NCI-H2029 treated with DMSO at 0.1 percent for 48 hours (cell line): ENCODE measurements around the gene ERC2.

ENCODE experiments used
- DNase-seq: peaks from one replicate; lab custom pipeline; 2025; lab: John Stamatoyannopoulos, UW

The ERC2 gene

DNA sequence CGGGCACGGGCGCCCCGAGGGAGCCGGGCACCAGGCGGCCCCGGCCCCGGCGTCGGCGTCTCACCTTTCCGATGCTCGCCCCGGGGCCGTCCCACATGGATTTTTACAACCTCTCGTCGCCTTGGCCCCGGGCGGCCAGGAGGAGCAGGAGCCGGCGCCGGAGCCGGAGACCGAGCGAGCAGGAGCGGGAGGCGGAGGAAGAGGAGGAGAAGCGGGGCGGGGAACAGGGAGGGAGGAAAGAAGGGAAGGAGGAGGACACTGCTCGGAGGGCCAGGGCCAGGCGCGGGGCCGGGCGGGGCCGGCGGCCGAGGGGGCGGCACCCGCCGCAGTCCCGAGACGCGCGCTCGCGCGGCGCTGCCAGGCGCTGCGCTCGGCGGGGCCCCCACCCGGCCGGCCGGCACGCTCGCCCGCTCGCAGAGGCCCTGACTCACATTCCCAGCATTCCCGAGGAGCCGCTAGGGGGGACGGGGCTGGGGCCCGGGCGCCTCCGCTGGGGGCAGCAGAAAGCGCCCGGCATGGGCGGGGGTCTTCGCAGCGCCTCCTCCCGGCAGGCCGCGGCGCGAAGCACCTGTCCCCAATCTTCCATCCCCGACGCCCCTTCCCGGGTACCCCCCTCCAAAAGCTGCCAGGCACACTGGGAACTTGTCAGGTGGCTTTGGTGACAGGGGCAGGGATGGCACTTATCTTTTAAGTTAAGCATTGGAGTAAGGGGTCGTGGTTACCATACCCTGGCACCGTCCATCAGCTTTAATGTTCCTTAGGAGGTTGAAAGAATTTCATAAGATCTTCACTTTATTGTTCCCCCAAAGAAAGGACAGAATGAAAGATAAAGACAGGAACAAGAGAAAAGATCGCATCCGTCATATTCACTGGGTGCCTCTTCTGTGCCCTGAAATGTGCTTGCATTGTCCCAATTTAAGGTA is at the start of gene ERC2:
ERC2 (minus strand) TSS at position 284 of the 923 bp plus-strand sequence.
- no peak for DNase-seq

DNA sequence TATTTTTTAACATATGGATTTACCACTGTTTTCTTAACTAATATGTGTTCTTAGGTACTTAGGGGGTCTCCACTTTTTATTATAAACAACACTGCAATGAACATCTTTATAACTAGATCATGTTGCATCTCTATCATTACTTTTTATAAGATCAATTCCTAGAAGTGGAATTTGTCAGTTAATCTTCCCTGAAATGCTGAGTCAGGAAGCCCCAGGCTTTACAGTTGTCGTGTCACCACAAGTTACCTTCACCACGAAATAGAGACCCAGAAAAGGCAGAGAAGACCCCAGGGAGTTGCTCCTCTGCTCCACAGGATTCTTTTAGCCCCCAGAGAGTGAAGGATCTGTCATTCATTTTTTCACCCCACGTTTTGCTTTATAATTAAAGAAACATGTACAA is 34.5 kb upstream of the ERC2 start:
- DNase-seq, result no peak

GRCh38 chr3:56496376-56496775 is 28.1 kb upstream of the ERC2 start:
- DNase-seq, result peak; percentile 51

GRCh38 chr3:56494679-56495322 is 26.5 kb upstream of the ERC2 start:
- peak; percentile 81 for DNase-seq

DNA sequence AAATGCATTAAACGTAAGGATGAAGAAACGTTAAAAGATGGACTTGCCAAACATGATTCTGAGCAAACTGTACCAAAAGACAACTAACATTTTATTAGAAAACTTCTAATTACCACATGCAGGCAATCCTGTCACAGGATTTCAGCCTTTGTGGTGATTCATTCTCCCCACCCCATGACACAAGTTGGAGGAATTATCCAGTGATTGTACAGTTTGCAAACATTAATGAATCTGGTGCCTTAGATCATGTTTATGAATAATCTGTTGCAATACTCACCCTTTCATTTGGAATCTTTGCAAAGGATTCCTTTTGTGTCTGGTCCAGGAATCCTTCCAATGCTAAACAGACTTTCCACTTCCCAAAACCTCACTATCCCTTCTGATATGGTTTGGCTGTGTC is 23.3 kb upstream of the ERC2 start:
- DNase-seq, result no peak

GRCh38 chr3:56488812-56489600 is 20.7 kb upstream of the ERC2 start:
- no peak for DNase-seq

DNA sequence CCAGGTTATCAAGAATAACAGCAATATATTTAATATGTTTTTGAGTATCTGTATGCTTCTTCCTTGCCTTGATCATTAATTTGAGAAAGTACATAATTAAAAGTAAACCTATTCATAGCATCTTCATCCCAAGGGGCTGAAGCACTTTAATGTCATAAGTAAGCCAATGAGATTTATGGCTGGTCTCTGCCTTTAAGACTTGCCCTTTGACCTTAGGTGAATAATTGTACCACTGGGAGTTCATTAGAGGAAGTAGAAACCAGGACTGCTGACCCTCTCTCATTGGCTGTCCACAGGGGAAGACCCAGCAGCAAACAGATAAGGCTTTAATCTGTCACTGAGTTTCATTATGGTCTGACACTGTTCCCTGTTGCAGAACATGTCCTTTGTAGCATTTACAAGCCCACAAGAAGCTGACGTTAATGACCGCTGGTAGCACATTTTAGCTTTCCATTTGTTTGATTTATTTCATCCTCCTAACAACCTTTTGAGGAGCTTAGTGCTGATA is 16.3 kb upstream of the ERC2 start:
- DNase-seq, result no peak

- no peak for DNase-seq
These were observed 15.9 kb upstream of the ERC2 start for GRCh38 chr3:56484122-56484521.

- no peak for DNase-seq
These were observed 9.4 kb upstream of the ERC2 start for GRCh38 chr3:56477646-56478045.

GRCh38 chr3:56476771-56477170 is 8.5 kb upstream of the ERC2 start:
- no peak for DNase-seq

DNA sequence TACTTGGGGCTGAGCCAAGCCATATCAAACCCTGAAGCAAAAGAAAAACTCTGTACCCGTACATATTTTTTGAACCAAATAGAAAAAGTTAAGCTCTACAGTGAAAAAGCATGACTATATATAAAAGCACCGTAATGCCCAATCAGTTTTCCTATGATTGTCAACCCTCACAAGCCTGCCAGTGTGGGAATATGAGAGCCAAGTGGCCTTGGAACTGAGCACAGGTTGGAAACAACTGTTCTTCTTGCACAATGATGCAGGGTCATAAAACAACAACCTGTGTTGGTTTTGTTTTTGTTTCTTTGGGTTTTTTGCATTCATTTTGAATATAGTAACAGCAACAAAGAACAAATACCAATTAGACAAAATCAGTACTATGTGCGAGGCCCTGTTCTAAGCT is 3.5 kb upstream of the ERC2 start:
- DNase-seq, result no peak

- DNase-seq, result no peak
These were observed 874 bp upstream of the ERC2 start for GRCh38 chr3:56469141-56469540.

GRCh38 chr3:56467801-56468183 is 475 bp downstream of the ERC2 start:
- no peak for DNase-seq

- DNase-seq, result peak; percentile 60
These were observed 1.2 kb downstream of the ERC2 start for GRCh38 chr3:56467108-56467507.

DNA sequence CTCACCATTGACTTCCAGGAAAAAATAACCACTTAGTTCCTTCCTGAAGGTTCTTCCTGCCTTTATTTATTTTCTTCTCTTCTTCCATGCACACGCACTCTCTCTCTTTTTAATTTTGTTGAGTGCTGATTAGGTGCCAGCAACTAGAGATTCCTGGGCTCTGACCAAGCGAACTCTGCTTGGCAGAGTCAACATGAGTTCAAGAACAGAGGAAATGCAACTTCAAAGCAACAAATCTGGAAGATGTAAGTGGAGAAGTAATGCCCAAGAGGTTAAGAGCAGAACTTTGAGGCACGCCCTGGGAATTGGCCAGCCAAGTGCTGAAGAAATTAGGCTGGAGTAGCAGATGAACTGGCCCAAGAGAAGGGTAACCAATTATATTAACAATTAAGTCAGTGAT is 8.5 kb downstream of the ERC2 start:
- no peak for DNase-seq

DNA sequence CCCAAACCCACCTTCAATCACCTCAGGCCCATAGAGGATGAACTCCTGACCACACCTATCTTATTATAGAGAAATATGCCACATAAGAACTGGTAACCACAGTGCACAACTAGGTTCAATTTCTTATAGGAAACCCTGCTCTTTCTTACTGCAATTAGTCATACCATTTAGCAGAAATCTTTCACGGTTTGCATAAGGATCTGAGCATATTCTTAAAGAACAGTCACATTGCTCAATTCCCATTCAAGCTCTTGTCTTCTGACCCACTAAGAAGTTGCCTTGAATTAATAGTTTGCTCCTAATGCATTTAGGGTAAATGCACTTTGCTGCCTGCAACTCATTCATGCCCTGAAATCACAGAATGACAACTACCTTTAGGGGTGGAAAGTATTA is 9.2 kb downstream of the ERC2 start:
- no peak for DNase-seq

DNA sequence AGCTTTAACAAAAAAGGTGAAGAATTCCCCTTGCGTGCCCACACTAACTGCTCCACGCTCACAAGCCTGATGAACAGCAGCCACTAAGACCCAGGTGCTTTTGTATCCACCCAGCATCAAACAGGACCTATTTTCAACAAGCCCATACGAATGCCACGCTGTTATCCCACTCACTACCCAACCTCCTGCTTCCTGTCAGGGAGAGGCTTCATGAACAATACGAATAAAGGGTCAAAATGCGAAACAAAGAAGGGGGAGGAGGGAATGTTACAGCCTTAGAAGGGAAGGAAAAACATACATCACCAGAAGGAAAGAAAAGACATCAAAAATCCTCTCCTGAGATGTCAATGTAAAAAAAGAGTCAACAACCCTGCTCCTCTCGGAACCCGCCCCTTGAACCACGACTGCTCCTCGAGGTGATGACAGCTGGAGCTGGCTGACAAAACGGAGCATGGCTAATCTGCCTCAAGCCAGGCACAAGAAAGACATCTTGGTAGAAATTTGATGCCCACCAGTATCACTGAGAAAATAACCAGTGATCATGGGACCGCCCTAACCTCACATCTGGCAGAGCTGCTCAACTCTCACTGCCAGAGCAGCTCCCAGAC is 9.7 kb downstream of the ERC2 start:
- no peak for DNase-seq

- no peak for DNase-seq
These were observed 12.2 kb downstream of the ERC2 start for GRCh38 chr3:56456117-56456516.

- DNase-seq, result no peak
These were observed 15.3 kb downstream of the ERC2 start for GRCh38 chr3:56453011-56453410.

- no peak for DNase-seq
These were observed 16.2 kb downstream of the ERC2 start for GRCh38 chr3:56452085-56452484.

GRCh38 chr3:56443372-56443771 is 24.9 kb downstream of the ERC2 start:
- DNase-seq, result no peak

- no peak for DNase-seq
These were observed 39.6 kb downstream of the ERC2 start for GRCh38 chr3:56428667-56429066.
